Activated B cell treated with CpG ODN at 0.5 μM for 24 hours (primary cell): ENCODE results near the gene AGAP6. TPM values are rescaled to one million over a fixed set of nuclear protein-coding genes. Genes with fewer than 3 reads are reported as not detected.
"Not testable (repeated sequence)": the region's sequence is repeated elsewhere in the genome, so short reads cannot be mapped to it uniquely, and the experiment has no call there.

ENCODE experiments used
- ATAC-seq: fragments of 200-7000 bp; cut with Tn5 transposase; one replicate; pipeline ENCODE4 v1.10.0; 2021; ENCODE audit warnings: low read depth, mild to moderate bottlenecking, moderate library complexity
- CTCF ChIA-PET: fragments of 350-600 bp; sonication (Branson Sonifier 250); formaldehyde crosslinking; loops from one replicate; lab custom pipeline; 2021; ENCODE audit warnings: antibody characterized with exemption; lab: Charles Lee
- POLR2A ChIA-PET: fragments of 350-600 bp; sonication (Branson Sonifier 250); formaldehyde crosslinking; loops from one replicate; lab custom pipeline; 2021; ENCODE audit warnings: antibody characterized with exemption; lab: Charles Lee
- DNase-seq: peaks from one replicate; pipeline ENCODE4 v3.0.0; 2022
- H3K27ac Mint-ChIP-seq: one replicate; pipeline ENCODE4 v1.8.0; 2020; ENCODE audit warnings: mixed read lengths
- H3K27me3 Mint-ChIP-seq: one replicate; pipeline ENCODE4 v1.8.0; 2021; ENCODE audit warnings: mixed read lengths
- H3K36me3 Mint-ChIP-seq: one replicate; pipeline ENCODE4 v1.8.0; 2021; ENCODE audit warnings: low read depth, mixed read lengths
- H3K4me1 Mint-ChIP-seq: one replicate; pipeline ENCODE4 v1.8.0; 2021; ENCODE audit warnings: mixed read lengths
- H3K4me3 Mint-ChIP-seq: one replicate; pipeline ENCODE4 v1.8.0; 2020; ENCODE audit warnings: mild to moderate bottlenecking, mixed read lengths
- H3K9me3 Mint-ChIP-seq: one replicate; pipeline ENCODE4 v1.8.0; 2020; ENCODE audit warnings: mixed read lengths
- intact Hi-C: fragments of 100-400 bp; cut with micrococcal nuclease; formaldehyde crosslinking; loops from one replicate; pipeline ENCODE4 v1.15.1; 2024
- total RNA-seq: library from RNA; stranded (reverse); gene quantifications from 2 replicates; pipeline ENCODE4 v1.2.3, GENCODE V29; 2022

Gene AGAP6
- total RNA-seq, 1 donor from 2014 or later = 23.3 TPM

GRCh38 chr10:49977756-49978155 lies 10.4 kb upstream of the AGAP6 start:
- H3K27ac Mint-ChIP-seq, H3K4me3 Mint-ChIP-seq, CTCF ChIA-PET, H3K9me3 Mint-ChIP-seq, DNase-seq, ATAC-seq, POLR2A ChIA-PET, intact Hi-C loops, H3K27me3 Mint-ChIP-seq, H3K4me1 Mint-ChIP-seq: not testable (repeated sequence)
- peaks cover 20% of the 10 kb centered on the region for H3K36me3 Mint-ChIP-seq

GRCh38 chr10:49987207-49987606 lies 999 bp upstream of the AGAP6 start:
- H3K4me1 Mint-ChIP-seq, DNase-seq, H3K9me3 Mint-ChIP-seq, H3K27ac Mint-ChIP-seq, H3K4me3 Mint-ChIP-seq, intact Hi-C loops, CTCF ChIA-PET, POLR2A ChIA-PET, ATAC-seq, H3K27me3 Mint-ChIP-seq: not testable (repeated sequence)
- peaks cover 16% of the 10 kb centered on the region for H3K36me3 Mint-ChIP-seq

- POLR2A ChIA-PET, CTCF ChIA-PET, ATAC-seq, H3K4me1 Mint-ChIP-seq, DNase-seq, intact Hi-C loops, H3K9me3 Mint-ChIP-seq, H3K27ac Mint-ChIP-seq, H3K27me3 Mint-ChIP-seq, H3K4me3 Mint-ChIP-seq: not testable (repeated sequence)
- H3K36me3 Mint-ChIP-seq = peaks cover 16% of the 10 kb centered on the region
Observed at GRCh38 chr10:49995321-49995720, 7.1 kb downstream of the AGAP6 start.

DNA sequence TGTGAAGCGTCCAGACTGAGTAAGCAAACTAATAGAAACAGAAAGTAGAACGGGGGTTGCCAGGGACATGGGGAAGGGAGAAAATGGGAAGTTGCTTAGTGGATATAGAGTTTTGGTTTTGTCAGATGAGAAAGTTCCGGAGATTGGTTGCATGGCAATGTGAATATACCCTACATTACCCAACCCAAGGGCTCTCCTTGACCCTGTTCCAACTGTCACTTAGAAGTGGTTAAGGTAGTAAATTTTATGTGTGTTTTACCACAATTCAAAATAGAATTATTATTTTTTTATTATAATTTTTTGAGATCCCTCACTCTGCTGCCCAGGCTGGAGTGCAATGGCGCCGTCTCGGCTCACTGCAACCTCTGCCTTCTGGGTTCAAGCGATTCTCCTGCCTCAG lies 25.8 kb downstream of the AGAP6 start:
- H3K4me3 Mint-ChIP-seq, DNase-seq, H3K36me3 Mint-ChIP-seq, H3K4me1 Mint-ChIP-seq, POLR2A ChIA-PET, H3K9me3 Mint-ChIP-seq, intact Hi-C loops, H3K27ac Mint-ChIP-seq, H3K27me3 Mint-ChIP-seq, ATAC-seq, CTCF ChIA-PET: not testable (repeated sequence)

- H3K4me1 Mint-ChIP-seq, POLR2A ChIA-PET, H3K4me3 Mint-ChIP-seq, H3K36me3 Mint-ChIP-seq, DNase-seq, CTCF ChIA-PET, H3K27ac Mint-ChIP-seq, H3K9me3 Mint-ChIP-seq, H3K27me3 Mint-ChIP-seq, intact Hi-C loops, ATAC-seq: not testable (repeated sequence)
Observed at GRCh38 chr10:50015596-50016220, 27.5 kb downstream of the AGAP6 start.

DNA sequence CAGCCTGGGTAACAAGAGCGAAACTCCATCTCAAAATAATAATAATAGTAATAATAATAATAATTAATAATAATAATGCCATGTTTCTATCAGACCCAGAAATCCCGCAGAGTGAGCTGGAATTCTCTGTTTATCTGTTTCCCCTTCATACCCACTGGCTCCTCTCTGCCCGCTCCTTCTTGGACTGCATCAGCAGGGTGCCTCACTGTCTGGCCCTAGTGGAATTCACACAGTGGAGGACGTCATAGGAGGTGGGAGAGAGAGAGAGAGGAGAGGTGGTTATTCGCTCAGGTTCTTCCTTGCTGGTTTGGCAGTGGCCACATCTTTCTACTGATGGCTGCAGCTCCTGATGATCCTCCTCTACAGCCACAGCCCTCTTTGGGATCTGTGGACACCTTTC lies 28.7 kb downstream of the AGAP6 start:
- H3K4me3 Mint-ChIP-seq, CTCF ChIA-PET, H3K27me3 Mint-ChIP-seq, ATAC-seq, DNase-seq, H3K36me3 Mint-ChIP-seq, H3K27ac Mint-ChIP-seq, intact Hi-C loops, H3K4me1 Mint-ChIP-seq, H3K9me3 Mint-ChIP-seq, POLR2A ChIA-PET: not testable (repeated sequence)

DNA sequence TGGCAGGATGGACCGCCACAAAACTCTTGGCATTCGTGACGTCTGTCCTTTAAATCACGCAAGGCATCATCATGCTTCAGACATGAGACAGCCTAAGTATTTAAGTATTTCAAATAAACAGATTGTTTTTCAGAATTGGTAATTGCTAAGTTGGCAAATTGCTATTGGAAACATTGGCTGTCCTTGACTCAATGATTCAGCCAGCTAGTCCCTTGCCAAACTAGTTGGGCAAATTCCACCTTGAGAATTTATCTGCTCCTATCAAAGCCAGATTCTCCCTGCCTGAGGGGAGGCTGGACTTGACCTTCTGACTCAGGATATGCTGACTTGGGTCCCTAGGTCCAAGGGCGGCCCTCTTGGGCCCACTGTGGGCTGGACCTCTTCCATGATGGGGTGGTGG lies 29.4 kb downstream of the AGAP6 start:
- H3K4me3 Mint-ChIP-seq, ATAC-seq, POLR2A ChIA-PET, H3K27me3 Mint-ChIP-seq, DNase-seq, H3K9me3 Mint-ChIP-seq, CTCF ChIA-PET, H3K36me3 Mint-ChIP-seq, H3K4me1 Mint-ChIP-seq, intact Hi-C loops, H3K27ac Mint-ChIP-seq: not testable (repeated sequence)

- DNase-seq, CTCF ChIA-PET, H3K4me1 Mint-ChIP-seq, H3K9me3 Mint-ChIP-seq, H3K4me3 Mint-ChIP-seq, intact Hi-C loops, ATAC-seq, H3K36me3 Mint-ChIP-seq, H3K27me3 Mint-ChIP-seq, H3K27ac Mint-ChIP-seq, POLR2A ChIA-PET: not testable (repeated sequence)
Observed at GRCh38 chr10:50019279-50019678, 31.1 kb downstream of the AGAP6 start.

GRCh38 chr10:50020451-50021024 lies 32.3 kb downstream of the AGAP6 start:
- intact Hi-C loops, ATAC-seq, H3K27ac Mint-ChIP-seq, DNase-seq, H3K4me1 Mint-ChIP-seq, CTCF ChIA-PET, H3K27me3 Mint-ChIP-seq, H3K36me3 Mint-ChIP-seq, H3K9me3 Mint-ChIP-seq, H3K4me3 Mint-ChIP-seq, POLR2A ChIA-PET: not testable (repeated sequence)
